K562 (cell line): ENCODE results near the gene MAPK13. TPM values are rescaled to one million over a fixed set of nuclear protein-coding genes. Genes with fewer than 3 reads are reported as not detected.

ENCODE experiments used
- ATAC-seq: fragments of 200-7000 bp; cut with Tn5 transposase; 3 replicates; pipeline ENCODE4 v1.9.1; 2020; ENCODE audit warnings: moderate library complexity
- BruUV-seq: library from RNA; stranded (reverse); fragments of 400-500 nt; replicated peaks from 2 replicates; lab custom pipeline; 2021; lab: Mats Ljungman, UMichigan
- CTCF ChIA-PET: fragments of 300-600 bp; formaldehyde crosslinking; extraction: SDS; loops from one replicate; lab custom pipeline; 2021; ENCODE audit warnings: low intra/inter-chr PET ratio; lab: Yijun Ruan, JAX
- POLR2A ChIA-PET: fragments of 300-600, 350-650 bp; sonication (Branson Sonifier 250); formaldehyde crosslinking; extraction: SDS; loops from one replicate; lab custom pipeline; 2021; ENCODE audit warnings: antibody characterized with exemption, inconsistent platforms; lab: Yijun Ruan, JAX
- DNase-seq, 4 experiments: peaks; one replicate each; pipeline versions ENCODE4 v3.0.0 to v3.0.0-alpha.2; 2011 to 2018; ENCODE audit warnings: low spot score in 3 of 4, mixed read lengths in 3 of 4; ENCODE audit errors: extremely low read depth in 1 of 4
- FAIRE-seq: peaks from 2 replicates; lab custom pipeline; 2011; peaks lifted over from hg19 to GRCh38; lab: Jason Lieb, UNC
- H2AFZ ChIP-seq: 2 replicates; pipeline ENCODE4 v1.6.0; 2011; ENCODE audit warnings: low read depth, low read length, control low read depth, inconsistent platforms
- H3K27ac ChIP-seq: fragments of 200-600 bp; 3 replicates; pipeline ENCODE4 v1.8.0; 2011; ENCODE audit warnings: low read depth, mild to moderate bottlenecking, control low read depth, inconsistent platforms, low read length, moderate library complexity, mixed read lengths; ENCODE audit errors: extremely low read depth
- H3K27me3 ChIP-seq, 2 experiments: fragments of 300-600 bp in 1 of 2; 2 replicates in 1 of 2; 3 replicates in 1 of 2; pipeline versions ENCODE4 v1.6.0 to v1.8.0; 2011; ENCODE audit warnings: inconsistent platforms in 2 of 2, low read length in 2 of 2, mild to moderate bottlenecking in 1 of 2, mixed read lengths in 1 of 2, moderate library complexity in 1 of 2; ENCODE audit not compliant: control insufficient read depth in 2 of 2, insufficient read depth in 2 of 2
- H3K36me3 ChIP-seq: fragments of 300-600 bp; 3 replicates; pipeline ENCODE4 v1.8.0; 2011; ENCODE audit warnings: mild to moderate bottlenecking, low read length, inconsistent platforms; ENCODE audit not compliant: control insufficient read depth, insufficient read depth
- H3K4me1 ChIP-seq, 2 experiments: fragments of 200-600 bp in 1 of 2; replicated peaks in 1 of 2; 2 replicates in 1 of 2; 3 replicates in 1 of 2; pipeline versions ENCODE4 v1.5.1 to v1.8.0; 2011; ENCODE audit warnings: inconsistent platforms in 2 of 2, low read length in 2 of 2, mild to moderate bottlenecking in 1 of 2, mixed read lengths in 1 of 2, moderate library complexity in 1 of 2; ENCODE audit not compliant: control insufficient read depth in 2 of 2, insufficient read depth in 2 of 2
- H3K4me2 ChIP-seq: 2 replicates; pipeline ENCODE4 v1.6.1; 2011; ENCODE audit warnings: low read length, control low read depth, inconsistent platforms, mixed read lengths; ENCODE audit not compliant: insufficient read depth
- H3K4me3 ChIP-seq: fragments of 200-600 bp; sonication (generic), shearing (Covaris generic); 2 replicates; pipeline ENCODE4 v1.5.1; 2016; ENCODE audit warnings: control low read depth, inconsistent platforms
- H3K79me2 ChIP-seq: fragments of 200-600 bp; 3 replicates; pipeline ENCODE4 v1.8.0; 2011; ENCODE audit warnings: low read length, inconsistent platforms; ENCODE audit not compliant: control insufficient read depth, insufficient read depth
- H3K9ac ChIP-seq, 2 experiments: 2 replicates each; pipeline versions ENCODE4 v1.6.0 to v1.6.1; 2011; ENCODE audit warnings: low read depth in 2 of 2, low read length in 2 of 2, control low read depth in 1 of 2, inconsistent platforms in 1 of 2, mild to moderate bottlenecking in 1 of 2, mixed read lengths in 1 of 2; ENCODE audit not compliant: insufficient read depth in 1 of 2
- H3K9me1 ChIP-seq: one replicate; pipeline ENCODE4 v1.6.0; 2011; ENCODE audit warnings: inconsistent platforms, mild to moderate bottlenecking, low read length, moderate library complexity; ENCODE audit not compliant: control insufficient read depth, insufficient read depth
- H3K9me3 ChIP-seq: replicated peaks from 2 replicates; pipeline ENCODE4 v1.5.1; 2011; ENCODE audit warnings: low read depth, low read length, inconsistent platforms; ENCODE audit not compliant: control insufficient read depth, insufficient read depth
- H4K20me1 ChIP-seq: replicated peaks from 2 replicates; pipeline ENCODE4 v1.6.1; 2011; ENCODE audit warnings: low read length, inconsistent platforms, mixed read lengths; ENCODE audit not compliant: control insufficient read depth, insufficient read depth
- RB1 ChIP-seq: fragments of 450-650 bp; IDR thresholded peaks from 2 replicates; pipeline ENCODE4 v1.6.1; 2017; ENCODE audit warnings: low read depth, mild to moderate bottlenecking
- SMC3 ChIP-seq: conservative IDR thresholded peaks from 2 replicates; pipeline ENCODE4 v1.6.1; 2011; ENCODE audit warnings: low read depth, low read length, improper control_type of control experiment; ENCODE audit not compliant: insufficient read depth
- ZBTB7A ChIP-seq: IDR thresholded peaks from 2 replicates; pipeline ENCODE4 v1.6.1; 2011; ENCODE audit warnings: low read depth, mild to moderate bottlenecking, low read length, moderate library complexity, borderline replicate concordance; ENCODE audit not compliant: control insufficient read depth
- ZNF175 ChIP-seq: fragments of 200-800 bp; sonication (Bioruptor generic); IDR thresholded peaks from 2 replicates; pipeline ENCODE4 v1.6.1; 2016; ENCODE audit warnings: low read depth, mild to moderate bottlenecking, missing genetic modification characterization, missing compliant biosample characterization
- ZNF431 ChIP-seq: sonication (generic); formaldehyde crosslinking; IDR thresholded peaks from 2 replicates; pipeline ENCODE4 v1.8.0; 2022; ENCODE audit warnings: mild to moderate bottlenecking, missing genetic modification reagents
- ZNF778 ChIP-seq: fragments of 450-650 bp; formaldehyde crosslinking; IDR thresholded peaks from 2 replicates; pipeline ENCODE4 v1.4.0; 2020; ENCODE audit warnings: mild to moderate bottlenecking, moderate library complexity
- WGBS: fragments of 100-300 bp; shearing (Covaris generic); methylation state at CpG from one replicate; pipeline ENCODE4 v1.1.6; 2016; ENCODE audit warnings: low coverage, mixed read lengths; ENCODE audit not compliant: insufficient coverage; ENCODE audit errors: missing lambda C conversion rate; 5-methylcytosine and 5-hydroxymethylcytosine counted together
- in situ Hi-C: fragments of 300-500 bp; cut with MboI; formaldehyde crosslinking; loops from 4 replicates; pipeline ENCODE4 v1.15.0; 2018; ENCODE audit warnings: inconsistent platforms, mixed read lengths
- intact Hi-C: fragments of 100-400 bp; cut with micrococcal nuclease; formaldehyde crosslinking; loops from 2 replicates; pipeline ENCODE4 v1.14.2; 2022
- polyA plus RNA-seq, 8 experiments: library from polyadenylated mRNA; depleted of rRNA in 4 of 8; stranded (reverse) in 5 of 8; unstranded in 3 of 8; fragments of >200 nt; fragmentation: Nextera tagmentation in 2 of 8; fragmentation: Illumina TruSeq in 1 of 8; extraction: Ambion mirVana in 2 of 8; extraction: Trizol in 1 of 8; gene quantifications; 2 replicates each; pipeline versions ENCODE4 v1.2.1 to v1.2.3, GENCODE V29; 2011 to 2014; ENCODE audit warnings: inconsistent platforms in 1 of 8, missing spikeins in 1 of 8
- total RNA-seq, 7 experiments: library from RNA; depleted of rRNA in 6 of 7; stranded (reverse); fragments of >200 nt in 6 of 7; fragmentation: Illumina TruSeq in 2 of 7; extraction: Trizol in 2 of 7; gene quantifications; 2 replicates each; pipeline versions ENCODE4 v1.2.1 to v1.2.3, GENCODE V29; 2011 to 2021; ENCODE audit warnings: low replicate concordance in 1 of 7
- TF ChIP-seq, protein P1 (sequence below): fragments of 250-450 bp; sonication (Bioruptor Pico); IDR thresholded peaks from 2 replicates; pipeline ENCODE4 v1.4.0; 2020
- TF ChIP-seq, protein P2 (sequence below), 2 experiments: IDR thresholded peaks; 2 replicates each; pipeline ENCODE4 v1.6.1; 2011; ENCODE audit warnings: borderline replicate concordance in 1 of 2, control low read depth in 1 of 2, low read depth in 1 of 2, low read length in 1 of 2, mild to moderate bottlenecking in 1 of 2, mixed read lengths in 1 of 2, moderate library complexity in 1 of 2; ENCODE audit not compliant: insufficient read depth in 1 of 2, insufficient read length in 1 of 2, poor library complexity in 1 of 2, severe bottlenecking in 1 of 2; ENCODE audit errors: extremely low read depth in 1 of 2

The MAPK13 gene
- total and polyA plus RNA-seq, 9 of the 15 experiments (the other 6 are each of a cell fraction or from before 2014, with no cell fraction given), result 0.03 to 2.3 (median 0.48) TPM; not detected in 1

DNA sequence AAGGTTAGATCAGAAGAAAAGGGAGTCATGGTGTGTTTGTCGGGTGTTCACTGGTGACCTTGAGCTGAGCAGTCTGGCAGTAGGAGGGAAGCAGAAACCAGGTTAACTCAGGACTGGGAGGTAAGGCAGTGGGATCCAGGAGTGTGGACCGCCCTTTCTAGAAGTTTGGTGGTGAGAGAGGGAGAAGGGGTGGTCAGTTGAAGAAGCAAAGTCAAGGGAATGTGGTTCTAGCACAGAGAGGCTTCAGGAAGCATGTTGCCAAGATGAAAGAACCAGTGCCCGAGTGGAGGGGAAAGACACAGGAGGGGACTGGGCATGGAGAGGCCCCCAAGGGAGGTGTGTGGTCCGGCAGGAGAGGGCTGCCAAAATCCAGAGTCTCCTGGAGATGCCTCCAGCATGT lies 3.6 kb downstream of the MAPK13 start:
- ChIA-PET POLR2A (interaction anchor here (0.7 to 2.3 kb wide), 6 partner anchors 11 to 1693 kb away, joined by 3 to 9 read pairs (median 4); no protein-coding TSS in a partner anchor), CTCF (no interaction called here)
- H4K20me1 ChIP-seq, result no peaks in the 10 kb centered on the region; the same call in 1 of the 2 replicates
- H3K9ac ChIP-seq, result peak overlapping the region in 1 of 2 experiments; percentile 10; a peak in 1 of 4 replicates
- in situ Hi-C loops, result no loop called here
- TF ChIP-seq ZNF778 (CRISPR knock-in tag), result no peak
- TF ChIP-seq RB1, result no peak
- TF ChIP-seq ZNF175 (CRISPR knock-in tag), result no peak
- TF ChIP-seq ZNF431 (CRISPR knock-in tag), result no peak
- TF ChIP-seq, protein P1, sequence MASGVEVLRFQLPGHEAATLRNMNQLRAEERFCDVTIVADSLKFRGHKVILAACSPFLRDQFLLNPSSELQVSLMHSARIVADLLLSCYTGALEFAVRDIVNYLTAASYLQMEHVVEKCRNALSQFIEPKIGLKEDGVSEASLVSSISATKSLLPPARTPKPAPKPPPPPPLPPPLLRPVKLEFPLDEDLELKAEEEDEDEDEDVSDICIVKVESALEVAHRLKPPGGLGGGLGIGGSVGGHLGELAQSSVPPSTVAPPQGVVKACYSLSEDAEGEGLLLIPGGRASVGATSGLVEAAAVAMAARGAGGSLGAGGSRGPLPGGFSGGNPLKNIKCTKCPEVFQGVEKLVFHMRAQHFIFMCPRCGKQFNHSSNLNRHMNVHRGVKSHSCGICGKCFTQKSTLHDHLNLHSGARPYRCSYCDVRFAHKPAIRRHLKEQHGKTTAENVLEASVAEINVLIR, result no peak
- TF ChIP-seq SMC3, result no peak
- TF ChIP-seq ZBTB7A, result no peak
- TF ChIP-seq, protein P2, sequence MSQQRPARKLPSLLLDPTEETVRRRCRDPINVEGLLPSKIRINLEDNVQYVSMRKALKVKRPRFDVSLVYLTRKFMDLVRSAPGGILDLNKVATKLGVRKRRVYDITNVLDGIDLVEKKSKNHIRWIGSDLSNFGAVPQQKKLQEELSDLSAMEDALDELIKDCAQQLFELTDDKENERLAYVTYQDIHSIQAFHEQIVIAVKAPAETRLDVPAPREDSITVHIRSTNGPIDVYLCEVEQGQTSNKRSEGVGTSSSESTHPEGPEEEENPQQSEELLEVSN (IDR thresholded peaks at IDR 0.05; ENCODE audit: borderline replicate concordance in 1 of 2, extremely low read depth in 1 of 2, insufficient read depth in 1 of 2, insufficient read length in 1 of 2, low read depth in 1 of 2, low read length in 1 of 2, poor library complexity in 1 of 2, severe bottlenecking in 1 of 2), result no peak
- H3K79me2 ChIP-seq, result no peaks in the 10 kb centered on the region
- H3K27me3 ChIP-seq, result peaks cover 10 to 39% of the 10 kb centered on the region in 2 experiments; a peak in 4 of 5 replicates
- no peak overlapping the region for H3K4me3 ChIP-seq
- ATAC-seq (no peak), FAIRE-seq (no peak), DNase-seq (peak in 1 of 4 experiments; percentile 41)
- no TSS peak for BruUV-seq
- 15% methylated on average over 4 of the region's 4 CpGs for WGBS
- intact Hi-C loops, result no loop called here
- no peaks in the 10 kb centered on the region for H3K9me1 ChIP-seq
- H3K4me1 ChIP-seq, result peaks cover 8 to 24% of the 10 kb centered on the region in 2 experiments; a peak in 4 of 5 replicates
- H3K9me3 ChIP-seq, result no peaks in the 10 kb centered on the region
- H2AFZ ChIP-seq, result no peak overlapping the region
- no peaks in the 10 kb centered on the region for H3K36me3 ChIP-seq
- H3K27ac ChIP-seq, result no peak overlapping the region
- no peak overlapping the region for H3K4me2 ChIP-seq
